Heart left ventricle (tissue), 13 donors: ENCODE measurements around the gene SV2B.

Experiments used
- POLR2A ChIP-seq, 2 donors: fragments of 450-650 bp; IDR thresholded peaks; one replicate each; pipeline ENCODE4 v1.6.1; 2017; ENCODE audit warnings: antibody characterized with exemption in 2 of 2, mild to moderate bottlenecking in 2 of 2, moderate library complexity in 2 of 2
- TF ChIP-seq, protein P1 (sequence below), 12 donors: fragments of 200-600 bp; sonication (generic) in 4 of 12; IDR thresholded peaks; one replicate each; pipeline versions ENCODE4 v1.5.0 to v1.8.0; 2018 to 2022; ENCODE audit warnings: antibody characterized with exemption in 12 of 12, mild to moderate bottlenecking in 5 of 12
- donor health status: ischemic (EF 13 %, LVEDD 7.1; RV severe dilation, severe dysfunction).
- donor health status: DM: no; HTN: yes; CAD: no.
- donor health status: DM: no; HTN: no; CAD: no.
- donor health status: ischemic (EF 25% LVEDD 6.9; RV normal size, moderate dysfunction).
- donor health status: ischemic (EF 25% LVEDD 5.7; RV mildly dilated, moderate dysfunction).
- donor health status: ischemic (EF 35%, LVEDD 5.7; RV mildly dilated, moderate dysfunction).
- donor health status: nonischemic (EF 11% LVEDD 7.7; RV severe dilation, severe dysfunction).
- donor health status: DM: yes; HTN: yes; CAD: no.
- donor health status: PGD.
- donor health status: ischemic (EF 29% LVEDD 5.4; RV normal size, mild dysfunction).
- donor health status: nonischemic (EF 23%, LVEDD 6.1; RV moderate dilation, normal function).

DNA sequence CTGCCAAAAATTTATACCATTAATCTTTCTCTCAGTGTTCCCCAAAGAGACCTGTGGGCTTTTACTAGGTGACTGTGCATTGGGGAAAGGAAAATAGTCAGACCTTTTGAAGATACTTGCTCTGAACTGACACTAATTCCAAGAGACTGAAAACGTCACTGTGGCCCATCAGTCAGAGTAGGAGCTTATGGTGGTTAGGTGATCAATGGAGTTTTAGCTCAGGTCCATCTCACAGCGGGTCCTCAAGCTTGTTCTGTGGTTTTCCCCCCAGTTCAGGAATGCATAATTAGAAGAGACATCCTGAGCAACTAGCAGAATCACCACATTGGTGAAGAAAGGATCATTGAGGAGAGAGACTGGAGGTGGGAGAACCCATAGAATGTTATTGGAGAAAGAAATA is 134.7 kb downstream of the SV2B start:
- TF ChIP-seq, protein P1, sequence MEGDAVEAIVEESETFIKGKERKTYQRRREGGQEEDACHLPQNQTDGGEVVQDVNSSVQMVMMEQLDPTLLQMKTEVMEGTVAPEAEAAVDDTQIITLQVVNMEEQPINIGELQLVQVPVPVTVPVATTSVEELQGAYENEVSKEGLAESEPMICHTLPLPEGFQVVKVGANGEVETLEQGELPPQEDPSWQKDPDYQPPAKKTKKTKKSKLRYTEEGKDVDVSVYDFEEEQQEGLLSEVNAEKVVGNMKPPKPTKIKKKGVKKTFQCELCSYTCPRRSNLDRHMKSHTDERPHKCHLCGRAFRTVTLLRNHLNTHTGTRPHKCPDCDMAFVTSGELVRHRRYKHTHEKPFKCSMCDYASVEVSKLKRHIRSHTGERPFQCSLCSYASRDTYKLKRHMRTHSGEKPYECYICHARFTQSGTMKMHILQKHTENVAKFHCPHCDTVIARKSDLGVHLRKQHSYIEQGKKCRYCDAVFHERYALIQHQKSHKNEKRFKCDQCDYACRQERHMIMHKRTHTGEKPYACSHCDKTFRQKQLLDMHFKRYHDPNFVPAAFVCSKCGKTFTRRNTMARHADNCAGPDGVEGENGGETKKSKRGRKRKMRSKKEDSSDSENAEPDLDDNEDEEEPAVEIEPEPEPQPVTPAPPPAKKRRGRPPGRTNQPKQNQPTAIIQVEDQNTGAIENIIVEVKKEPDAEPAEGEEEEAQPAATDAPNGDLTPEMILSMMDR (IDR thresholded peaks at IDR 0.05): no peak
- no peak for TF ChIP-seq POLR2A (IDR thresholded peaks at IDR 0.05)
